ENCODE measurements around the gene SYT15.
"Not testable (repeated sequence)": the region's sequence is repeated elsewhere in the genome, so short reads cannot be mapped to it uniquely, and the experiment has no call there.

Gene SYT15

DNA sequence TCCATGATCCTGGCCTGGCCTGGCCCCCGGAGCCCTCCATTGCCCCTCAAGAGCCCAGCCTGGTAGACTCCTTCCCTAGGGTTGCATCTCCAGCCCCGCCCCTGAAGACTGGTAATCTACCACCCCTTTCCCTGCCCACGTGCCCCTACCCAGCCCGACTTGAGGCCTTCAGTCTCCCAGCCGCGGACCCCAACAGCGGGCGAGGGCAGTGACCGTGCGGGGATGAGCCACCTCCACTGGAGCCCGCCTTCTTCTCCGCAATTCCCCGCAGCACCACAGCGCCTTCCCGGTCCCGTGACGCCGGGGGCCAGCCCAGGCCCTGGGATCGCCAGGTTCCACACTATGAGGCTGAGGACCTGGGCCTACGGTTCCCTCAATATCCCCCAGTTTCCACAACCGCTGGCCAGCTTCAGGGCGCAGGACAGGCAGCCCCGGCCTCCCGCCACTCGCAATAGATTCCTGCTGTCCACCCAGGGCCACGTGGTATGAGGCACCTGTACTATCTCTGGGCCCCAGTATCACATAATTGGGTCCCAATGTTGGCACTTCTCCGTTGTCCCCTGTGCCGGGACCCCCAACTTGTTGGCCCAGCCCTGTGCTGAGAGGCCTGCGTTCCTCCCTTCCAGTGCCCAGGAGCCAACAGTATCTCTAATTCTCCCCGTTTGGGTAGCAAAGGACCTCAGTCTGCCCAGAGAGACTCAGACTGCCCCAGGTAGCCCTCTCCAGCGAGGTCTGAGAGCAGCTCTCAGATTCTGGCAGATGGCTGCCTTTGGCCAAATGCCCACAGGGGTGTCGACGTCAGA lies 21.4 kb upstream of the SYT15 start:
- DNase-seq: no peak

DNA sequence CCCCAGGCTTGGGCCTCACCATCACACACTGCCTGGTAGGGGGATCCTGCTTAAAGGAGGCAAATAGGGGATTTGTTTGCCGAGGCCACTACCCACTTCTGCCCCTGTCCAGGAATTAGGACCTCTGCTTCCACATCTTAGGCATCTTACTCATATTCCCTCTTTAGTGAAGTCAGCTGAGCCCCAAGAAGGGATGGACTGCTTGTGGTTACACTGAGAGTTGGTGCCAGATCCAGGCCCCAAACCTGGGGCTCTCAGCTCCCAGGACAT lies 20.9 kb upstream of the SYT15 start:
- no peak for DNase-seq

- no peak for DNase-seq
Measured at GRCh38 chr10:46558392-46559185, 20.3 kb upstream of the SYT15 start.

- no peak for DNase-seq
Measured at GRCh38 chr10:46559231-46559671, 19.7 kb upstream of the SYT15 start.

- no peak for DNase-seq
Measured at GRCh38 chr10:46560381-46560780, 18.5 kb upstream of the SYT15 start.

- no peak for DNase-seq
Measured at GRCh38 chr10:46560952-46561351, 18.0 kb upstream of the SYT15 start.

DNA sequence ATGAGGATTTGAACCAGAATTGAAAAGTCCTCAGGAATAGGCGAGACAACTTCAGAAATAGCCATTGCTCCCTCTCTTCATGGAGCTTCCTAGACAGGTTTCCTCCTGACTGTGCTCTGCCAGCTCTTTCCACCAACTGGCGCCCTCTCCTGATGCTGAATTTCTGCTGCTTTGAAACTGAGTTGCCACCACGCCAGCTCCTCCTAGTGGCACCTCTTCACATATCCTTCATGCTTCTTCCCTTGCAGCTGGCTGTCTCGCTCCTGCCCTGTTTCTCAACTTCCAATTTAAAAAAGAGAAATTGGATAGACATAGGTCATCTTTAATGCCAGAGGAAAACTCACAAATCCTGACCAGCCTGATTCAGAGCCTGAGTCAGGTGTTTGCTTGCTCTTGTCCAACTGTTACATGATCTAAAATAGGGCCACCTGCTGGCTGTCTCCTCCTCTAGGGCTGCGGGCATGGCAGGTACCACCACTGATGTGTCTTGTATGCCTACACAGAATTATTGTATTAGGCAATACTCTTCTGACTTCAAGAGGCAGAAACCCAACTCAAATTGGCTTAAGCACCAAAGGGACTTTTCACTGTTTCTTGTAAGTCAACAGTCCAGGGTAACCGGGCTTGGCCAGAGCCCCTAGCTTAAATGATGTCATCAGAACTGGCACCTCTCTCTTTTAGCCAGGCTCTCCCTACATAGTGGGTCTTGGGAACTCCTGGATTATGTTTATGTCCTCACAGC lies 13.2 kb upstream of the SYT15 start:
- peak in 1 of 4 experiments; percentile 14 for DNase-seq

DNA sequence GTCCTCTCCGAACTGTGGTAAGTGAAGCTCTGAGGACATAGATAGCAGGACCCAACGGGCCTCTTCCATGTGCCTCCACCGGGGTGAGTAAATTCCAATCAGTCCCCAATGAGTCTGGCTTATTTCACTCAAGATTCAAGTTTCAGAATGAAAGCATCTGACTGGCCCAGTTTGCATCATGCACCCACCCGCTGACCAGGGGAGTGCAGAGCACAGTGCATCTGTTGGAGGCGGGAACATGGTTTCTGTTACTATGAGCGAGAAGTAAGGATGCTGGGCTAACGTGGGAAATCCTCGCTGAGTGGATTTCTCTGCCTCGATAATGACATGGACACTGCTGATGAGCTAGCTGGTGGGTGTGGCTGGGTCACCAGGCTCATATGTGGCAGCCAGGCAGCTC lies 11.8 kb upstream of the SYT15 start:
- DNase-seq: not testable (repeated sequence)

- DNase-seq: not testable (repeated sequence)
Measured at GRCh38 chr10:46570655-46571054, 8.3 kb upstream of the SYT15 start.

GRCh38 chr10:46572765-46573164 lies 6.2 kb upstream of the SYT15 start:
- DNase-seq: not testable (repeated sequence)

DNA sequence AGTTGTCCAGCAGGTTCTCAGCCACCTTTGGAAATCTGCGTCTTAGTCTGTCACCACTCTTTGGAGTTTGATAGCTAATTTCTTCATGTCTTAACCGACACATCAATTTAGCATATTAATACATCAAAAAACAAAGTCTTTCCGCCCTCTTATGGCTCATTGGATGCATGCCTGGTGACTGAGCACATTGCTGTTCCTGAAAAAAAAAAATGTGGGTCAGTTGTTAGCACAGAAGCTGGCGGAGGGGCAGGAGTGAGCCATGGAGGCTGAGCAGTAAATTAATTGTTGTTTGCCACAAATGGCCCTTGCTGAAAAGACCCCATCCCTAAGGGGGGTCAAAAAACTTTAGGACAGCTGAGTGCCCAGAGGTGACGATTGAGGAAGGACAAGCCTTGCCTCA lies 5.6 kb upstream of the SYT15 start:
- not testable (repeated sequence) for DNase-seq

DNA sequence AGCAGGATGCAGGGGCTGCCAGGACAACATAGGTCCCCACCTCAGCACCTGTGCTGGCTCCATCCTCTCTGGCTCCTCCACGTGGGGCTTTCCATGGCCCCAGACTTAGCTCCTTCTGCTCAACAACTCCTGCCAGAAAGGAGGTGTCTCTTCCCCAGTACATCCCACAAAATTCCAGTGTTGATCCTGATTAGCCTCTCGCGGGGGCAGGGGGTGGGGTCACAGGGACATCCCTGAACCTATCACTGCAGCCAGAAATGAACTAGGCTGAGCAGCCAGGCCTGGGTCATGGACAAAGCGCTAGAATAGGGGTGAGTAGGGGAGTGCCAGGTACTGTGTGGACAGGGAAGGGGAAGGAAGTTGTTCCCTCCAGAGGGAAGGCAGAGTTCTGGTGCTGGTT lies 5.0 kb upstream of the SYT15 start:
- not testable (repeated sequence) for DNase-seq

DNA sequence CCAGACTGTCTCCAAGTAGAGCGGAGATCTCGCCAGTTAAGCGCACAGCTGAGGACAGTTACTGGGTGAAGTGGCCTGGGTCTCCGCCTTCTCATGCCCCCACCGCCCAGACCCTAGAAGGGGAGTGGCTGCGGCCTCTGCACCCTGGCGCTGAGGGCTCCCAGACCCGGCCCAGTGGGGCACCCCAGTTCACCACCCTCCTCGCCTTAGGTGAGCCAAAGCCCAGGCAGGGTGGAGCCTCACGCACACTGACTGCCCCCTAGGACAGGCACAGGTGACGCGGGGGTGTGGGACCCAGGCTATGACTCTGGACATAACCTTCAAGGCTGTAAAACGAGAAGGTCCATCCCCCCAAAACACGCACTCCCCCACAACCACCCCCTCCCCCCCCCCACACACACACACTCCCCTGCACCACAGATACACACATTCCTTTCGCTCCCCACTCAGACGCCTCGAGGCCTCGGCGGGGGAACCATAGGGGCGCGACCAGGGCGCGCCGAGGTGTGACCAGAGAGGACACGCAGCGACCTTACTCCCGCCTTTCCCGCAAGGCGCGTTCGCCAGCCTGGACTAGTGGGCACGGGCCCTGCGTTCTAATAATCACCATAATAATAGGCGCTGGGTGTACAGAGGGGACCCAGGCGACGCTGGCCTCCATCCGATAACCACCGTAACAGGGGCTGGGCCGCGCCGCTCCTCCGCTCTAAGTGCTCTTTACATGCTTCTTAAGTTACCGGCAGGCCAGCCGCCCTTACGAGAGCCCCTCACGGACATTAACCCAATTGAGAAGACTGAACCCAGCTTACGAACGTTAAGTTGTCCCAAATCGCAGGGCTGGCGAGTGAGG lies 1.1 kb upstream of the SYT15 start:
- DNase-seq: not testable (repeated sequence)

GRCh38 chr10:46579378-46579777 lies 450 bp downstream of the SYT15 start:
- DNase-seq: not testable (repeated sequence)

- DNase-seq: not testable (repeated sequence)
Measured at GRCh38 chr10:46581997-46582396, 3.1 kb downstream of the SYT15 start.

DNA sequence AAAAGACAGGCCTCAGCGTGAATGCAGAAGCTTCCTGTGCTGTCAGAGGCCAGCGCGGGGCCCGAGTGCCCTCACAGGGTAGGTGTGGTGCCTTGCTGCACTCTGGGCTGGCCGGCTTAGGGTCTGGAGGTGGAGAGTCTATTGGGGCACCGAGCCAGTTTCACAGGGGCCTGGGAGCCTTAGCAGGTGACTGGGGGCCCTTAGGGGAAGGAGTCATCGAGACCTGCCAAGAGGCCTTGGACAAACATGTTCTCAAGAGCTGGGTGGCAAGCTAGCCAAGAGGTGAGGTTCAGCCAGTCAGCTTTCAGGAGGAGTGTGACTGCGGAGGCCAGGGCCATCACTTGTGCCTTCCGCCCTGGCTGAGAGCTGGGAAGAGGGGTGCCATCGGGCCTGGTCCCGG lies 3.6 kb downstream of the SYT15 start:
- not testable (repeated sequence) for DNase-seq

DNA sequence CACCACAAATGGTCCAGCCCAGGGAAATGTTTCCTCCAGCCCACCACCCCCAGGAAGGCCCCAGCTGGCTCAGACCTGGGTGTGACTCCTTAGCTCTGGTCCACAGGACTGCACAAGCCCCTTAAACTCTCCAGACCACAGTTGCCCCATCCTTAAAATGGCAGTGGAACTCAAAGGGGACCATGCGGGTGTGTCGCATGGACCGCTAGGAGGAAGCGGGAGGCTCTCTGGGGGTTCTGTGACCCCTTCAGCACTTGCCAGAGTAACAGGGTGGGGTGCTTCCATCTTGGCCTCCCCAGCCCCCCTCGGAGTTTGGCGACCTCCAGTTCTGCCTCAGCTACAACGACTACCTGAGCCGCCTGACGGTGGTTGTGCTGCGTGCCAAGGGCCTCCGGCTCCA lies 5.3 kb downstream of the SYT15 start:
- not testable (repeated sequence) for DNase-seq

DNA sequence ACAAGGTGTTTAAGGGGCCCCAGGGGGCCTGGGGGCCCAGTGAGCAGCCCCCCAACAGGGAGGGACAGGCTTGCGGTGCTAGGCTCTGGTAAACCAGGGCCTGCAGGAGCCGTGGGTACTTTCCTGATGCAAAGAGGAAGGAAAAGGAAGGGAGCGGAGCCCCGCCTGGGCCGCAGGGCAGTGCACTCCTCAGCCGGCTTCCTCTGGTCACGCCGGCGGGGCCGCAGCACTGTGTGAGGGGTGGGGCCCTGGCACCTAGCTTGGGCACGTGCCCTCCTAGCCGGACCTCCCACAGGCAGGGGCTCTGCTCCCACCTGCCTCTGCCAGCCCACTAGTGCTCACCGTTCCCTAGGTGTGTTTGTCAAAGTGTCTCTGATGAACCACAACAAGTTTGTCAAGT lies 6.3 kb downstream of the SYT15 start:
- not testable (repeated sequence) for DNase-seq

- DNase-seq: not testable (repeated sequence)
Measured at GRCh38 chr10:46587546-46587945, 8.6 kb downstream of the SYT15 start.

- not testable (repeated sequence) for DNase-seq
Measured at GRCh38 chr10:46588221-46588620, 9.3 kb downstream of the SYT15 start.

DNA sequence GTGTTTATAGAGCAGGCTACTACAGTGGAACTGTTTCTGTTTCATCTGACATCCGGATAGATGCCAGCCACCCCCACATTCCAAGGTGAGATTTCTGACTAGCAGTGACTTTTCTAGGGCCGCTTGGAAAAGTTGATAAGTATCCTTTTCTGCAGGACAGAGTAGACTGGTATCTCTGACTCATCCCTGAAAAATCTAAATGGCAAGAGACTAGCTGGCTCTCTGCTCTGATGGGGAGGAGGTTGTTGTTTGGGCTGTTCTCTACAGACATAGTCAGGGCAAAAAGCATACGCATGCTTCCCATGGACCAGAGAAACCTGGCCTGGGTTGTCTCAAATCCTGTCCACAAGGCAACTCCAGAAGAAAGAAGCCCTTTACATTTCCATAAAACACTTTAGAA lies 10.7 kb downstream of the SYT15 start:
- DNase-seq: not testable (repeated sequence)

- DNase-seq: not testable (repeated sequence)
Measured at GRCh38 chr10:46591053-46591452, 12.1 kb downstream of the SYT15 start.

GRCh38 chr10:46593307-46593706 lies 14.4 kb downstream of the SYT15 start:
- not testable (repeated sequence) for DNase-seq
